Measurements from ENCODE around the gene HELLS. TPM values are rescaled to one million over a fixed set of nuclear protein-coding genes. Genes with fewer than 3 reads are reported as not detected.

Gene HELLS
- total RNA-seq, result 31.8 TPM

GRCh38 chr10:94545391-94546048 lies at the start of gene HELLS:
TSS of gene HELLS (plus strand) at chr10:94545788. CDS start at chr10:94545922, 134 bp downstream.

Other genes with a start within 250 kb of the HELLS start
- gene NOC3L, start 182.8 kb upstream of the HELLS start, total RNA-seq, result 23.1 TPM
- gene TBC1D12, start 143.2 kb upstream of the HELLS start, total RNA-seq, result 66.2 TPM
- 0.23 TPM for gene CYP2C18, start 137.9 kb downstream of the HELLS start, total RNA-seq
- gene CYP2C19, start 216.9 kb downstream of the HELLS start, total RNA-seq, result not detected